GM21529 (cell line): ENCODE data around the gene PNLDC1.
"Not testable (repeated sequence)": the region's sequence is repeated elsewhere in the genome, so short reads cannot be mapped to it uniquely, and the experiment has no call there.

ENCODE experiments used
- ATAC-seq: cut with Tn5 transposase; IDR thresholded peaks from one replicate; pipeline ENCODE4 v1.9.1; 2021; ENCODE audit not compliant: unreplicated experiment

PNLDC1 gene

GRCh38 chr6:159778542-159779103, 21.5 kb upstream of the PNLDC1 start:
- no peak for ATAC-seq

DNA sequence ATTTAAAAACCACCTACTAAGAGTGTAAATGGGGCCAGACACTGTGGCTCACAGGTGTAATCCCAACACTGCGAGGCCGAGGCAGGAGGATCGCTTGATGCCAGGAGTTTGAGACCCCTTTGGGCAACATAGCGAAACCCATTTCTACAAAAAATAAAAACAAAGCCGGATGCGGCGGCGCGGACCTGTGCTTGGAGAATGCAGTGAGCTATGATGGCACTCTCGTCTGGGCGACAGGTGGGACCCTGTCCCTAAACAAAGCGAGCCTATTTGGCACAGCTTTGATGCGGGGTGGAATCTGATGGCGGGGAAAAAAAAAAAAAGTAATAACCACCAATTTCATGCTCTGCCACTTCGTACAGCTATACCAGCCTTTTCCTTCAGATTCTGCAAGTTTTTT, 11.8 kb upstream of the PNLDC1 start:
- no peak for ATAC-seq

DNA sequence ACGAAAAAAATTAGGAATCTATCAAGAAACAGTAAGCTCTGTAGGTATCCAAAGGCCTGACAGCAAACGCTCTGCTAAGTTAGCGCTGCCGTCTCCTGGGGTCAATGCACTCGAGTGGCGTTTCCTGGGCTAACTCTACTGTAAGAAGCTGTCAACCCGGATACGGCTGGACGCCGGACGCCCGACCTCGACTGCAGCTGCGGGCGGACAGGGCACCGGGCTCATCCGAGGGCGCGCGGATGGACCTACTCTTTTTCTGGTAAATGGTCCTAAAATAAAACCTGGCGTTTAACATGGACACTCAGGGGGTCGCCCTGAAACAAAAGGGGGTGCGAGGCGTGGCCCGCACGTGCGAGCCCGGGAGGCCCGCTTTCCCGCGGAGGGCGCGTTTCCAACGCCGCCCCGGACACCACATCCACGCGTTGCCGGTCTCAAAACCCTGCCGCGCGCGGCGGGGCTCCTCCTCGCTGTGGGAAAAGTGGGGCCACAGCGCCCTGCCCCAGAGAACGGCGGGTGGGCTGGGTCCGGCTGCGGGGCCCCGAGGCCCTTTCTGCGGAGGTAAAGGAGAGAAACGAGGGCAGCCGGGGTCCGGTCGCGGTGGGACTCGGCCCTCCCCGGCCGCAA, 11.2 kb upstream of the PNLDC1 start:
- ATAC-seq = no peak

DNA sequence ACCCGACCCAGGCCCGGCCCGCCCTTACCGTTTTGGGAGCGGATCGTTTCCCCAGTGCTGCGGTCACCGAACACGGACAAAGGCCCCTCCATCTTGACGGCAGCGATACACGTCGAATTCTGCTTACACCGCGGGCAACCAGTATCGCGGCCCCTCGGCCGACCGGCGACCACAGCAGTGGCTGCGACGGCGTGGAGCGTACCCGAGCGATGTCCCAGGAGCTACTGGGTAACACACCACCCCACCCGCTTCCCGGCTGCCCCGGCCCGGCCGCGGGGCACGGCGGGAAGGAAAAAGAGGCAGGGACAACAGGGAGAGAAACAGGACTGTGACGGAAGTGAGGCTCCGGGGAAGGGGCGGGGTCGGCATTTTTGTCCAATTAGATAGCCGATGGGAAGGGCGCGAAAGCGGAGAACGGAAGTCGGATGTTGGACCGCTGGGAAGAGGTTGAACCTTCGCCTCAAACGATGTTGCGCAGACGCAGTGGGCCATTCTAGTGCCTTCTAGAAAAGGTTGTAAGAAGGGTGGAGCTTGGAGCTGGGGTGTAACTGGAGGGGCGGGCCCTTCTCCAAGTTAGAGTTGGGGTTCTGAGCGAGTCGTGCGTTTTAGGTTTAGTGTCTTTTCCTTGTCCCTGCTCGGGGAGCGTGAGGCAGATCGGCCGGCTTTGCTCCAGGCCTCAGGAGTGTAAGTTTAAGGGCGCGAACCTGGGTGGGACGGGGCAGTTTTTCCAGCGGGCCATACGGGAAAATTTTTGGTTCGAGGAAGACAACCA, 10.5 kb upstream of the PNLDC1 start, which contains the start of gene TCP1:
TSS of gene TCP1 (minus strand) at position 226 of the 772 bp plus-strand sequence. CDS start at position 92, 134 bp downstream.
- peak; percentile 71 for ATAC-seq

DNA sequence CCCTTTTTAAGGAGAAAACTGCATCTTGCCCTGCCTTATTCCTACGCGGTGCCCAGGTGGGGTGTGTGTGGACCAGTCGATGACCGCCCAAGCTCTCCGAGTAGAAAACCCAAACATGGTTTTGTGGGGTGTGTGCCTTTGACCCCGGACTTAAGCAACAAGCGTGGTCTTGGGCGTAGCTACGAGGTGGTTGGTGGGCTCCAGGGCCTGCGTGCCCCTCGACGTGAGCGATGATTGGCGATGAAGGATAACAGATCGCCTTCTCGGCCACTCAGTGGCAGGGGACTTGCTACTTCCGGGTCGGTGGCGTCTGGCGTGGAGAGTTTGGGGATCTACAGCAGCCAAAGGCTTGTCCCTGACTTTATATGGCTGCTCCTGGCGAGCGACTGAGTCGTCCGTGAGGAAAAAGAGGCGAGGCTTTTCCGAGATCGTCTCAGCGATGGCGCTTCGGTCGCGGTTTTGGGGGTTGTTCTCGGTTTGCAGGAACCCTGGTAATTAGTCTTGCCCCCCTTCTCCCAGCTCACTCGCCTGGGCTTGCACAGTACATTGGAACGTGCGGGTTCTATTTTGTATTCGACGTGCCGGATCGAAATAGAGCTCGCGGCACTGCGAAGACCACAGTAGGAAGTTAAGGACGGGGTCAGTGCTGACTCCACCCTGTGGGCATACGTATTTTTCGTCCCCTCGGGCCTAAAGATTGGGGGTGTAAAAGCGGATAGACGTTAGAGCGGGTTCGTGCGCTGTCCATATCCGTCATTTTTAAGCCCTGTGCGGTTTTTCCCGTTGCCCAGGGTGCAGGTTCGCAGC, 9.7 kb upstream of the PNLDC1 start, which contains the start of gene MRPL18:
TSS of gene MRPL18 (plus strand) at position 319 of the 807 bp plus-strand sequence. CDS start at position 440, 121 bp downstream.
- ATAC-seq = peak; percentile 82

GRCh38 chr6:159790956-159791598, 9.0 kb upstream of the PNLDC1 start:
- no peak for ATAC-seq

DNA sequence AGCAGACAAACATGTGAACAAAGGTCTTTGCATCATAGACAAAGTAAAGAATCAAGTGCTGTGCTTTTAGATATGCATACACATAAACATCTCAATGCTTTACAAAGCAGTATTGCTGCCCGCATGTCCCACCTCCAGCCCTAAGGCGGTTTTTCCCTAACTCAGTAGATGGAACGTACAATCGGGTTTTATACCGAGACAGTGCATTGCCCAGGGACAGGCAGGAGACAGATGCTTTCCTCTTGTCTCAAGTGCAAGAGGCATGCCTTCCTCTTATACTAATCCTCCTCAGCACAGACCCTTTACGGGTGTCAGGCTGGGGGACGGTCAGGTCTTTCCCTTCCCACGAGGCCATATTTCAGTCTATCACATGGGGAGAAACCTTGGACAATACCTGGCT, 5.1 kb upstream of the PNLDC1 start:
- not testable (repeated sequence) for ATAC-seq

- no peak for ATAC-seq
Observed at GRCh38 chr6:159797554-159797953, 2.5 kb upstream of the PNLDC1 start.

- ATAC-seq = no peak
Observed at GRCh38 chr6:159801935-159802334, 1.9 kb downstream of the PNLDC1 start.

- ATAC-seq = no peak
Observed at GRCh38 chr6:159804504-159804903, 4.4 kb downstream of the PNLDC1 start.

DNA sequence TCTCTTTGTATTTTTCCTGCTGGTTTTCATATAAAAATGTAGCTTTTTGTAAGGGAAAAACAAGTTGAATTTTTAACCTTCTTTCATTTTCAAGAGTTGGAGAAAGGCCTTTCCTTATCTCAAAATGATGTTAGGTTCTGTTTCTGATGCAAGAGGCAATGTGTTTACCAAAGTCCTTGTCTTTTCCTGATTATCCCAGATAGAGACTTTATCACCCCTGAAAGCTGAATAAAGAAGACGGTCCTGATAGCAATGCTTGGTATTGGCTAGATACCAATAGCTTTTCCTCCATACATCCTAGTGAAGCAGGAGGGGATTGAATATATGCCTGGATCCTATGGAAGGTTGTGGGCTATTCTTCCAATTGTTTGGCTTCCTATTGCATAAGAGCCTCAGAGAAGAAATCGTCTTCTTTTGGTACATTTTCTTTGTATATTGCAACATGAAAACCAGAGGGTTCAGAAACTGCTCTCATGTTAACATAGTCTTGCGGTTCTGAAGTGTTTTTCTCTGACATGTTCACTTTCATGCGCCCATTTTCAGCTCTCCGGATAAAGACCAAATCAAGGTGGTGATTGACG, 5.5 kb downstream of the PNLDC1 start:
- no peak for ATAC-seq

DNA sequence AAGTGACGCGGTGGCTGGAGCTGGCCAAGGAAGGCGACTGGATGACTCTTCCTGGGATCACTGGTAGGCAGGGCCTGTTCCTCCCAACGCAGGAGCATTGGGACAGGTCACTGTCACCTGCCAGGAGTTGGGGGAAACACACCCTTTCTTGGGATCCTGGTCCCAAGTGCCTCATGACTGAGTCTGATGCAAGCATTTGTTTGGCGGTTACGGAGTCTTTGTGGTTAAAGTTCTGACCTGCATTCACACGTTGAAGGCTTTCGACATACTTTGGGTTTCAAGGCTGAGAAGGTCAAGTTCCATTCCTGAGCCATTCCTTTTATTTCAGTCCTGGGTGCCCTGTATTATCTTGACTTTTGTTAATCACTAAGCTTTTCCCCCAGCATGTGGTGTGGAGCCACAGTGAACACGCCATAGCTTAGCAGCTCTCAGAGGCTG, 6.0 kb downstream of the PNLDC1 start:
- no peak for ATAC-seq

DNA sequence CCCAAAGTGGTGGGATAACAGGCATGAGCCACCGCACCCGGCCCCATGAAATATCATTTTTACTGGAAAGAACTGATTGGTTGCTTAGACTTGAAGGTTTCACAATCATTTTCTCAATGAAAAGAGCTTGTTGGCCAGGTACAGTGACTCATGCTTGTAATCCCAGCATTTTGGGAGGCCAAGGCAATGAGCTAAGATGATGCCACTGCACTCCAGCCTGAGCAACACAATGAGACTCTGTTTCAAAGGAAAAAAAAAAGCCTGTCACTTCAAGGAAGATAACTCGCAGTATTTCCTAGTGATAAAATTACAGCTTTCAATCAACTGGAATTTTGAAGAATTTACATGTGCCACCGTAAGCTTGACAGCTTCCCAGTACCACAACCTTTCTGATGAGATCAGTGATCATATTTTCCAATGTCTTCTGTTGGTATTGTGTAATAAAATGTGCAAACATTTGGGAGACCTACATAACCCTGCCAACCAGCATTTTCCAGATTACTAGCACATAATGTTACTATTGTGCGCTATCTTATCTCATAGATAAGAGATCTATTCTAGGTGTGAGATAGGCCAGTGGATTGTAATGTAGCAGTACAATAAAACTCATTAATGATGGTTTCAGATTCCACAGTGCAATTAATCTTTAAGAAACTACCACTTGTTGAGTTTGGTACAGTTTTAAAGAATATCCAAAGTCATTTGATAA, 7.2 kb downstream of the PNLDC1 start:
- no peak for ATAC-seq

GRCh38 chr6:159808647-159809046, 8.6 kb downstream of the PNLDC1 start:
- no peak for ATAC-seq

GRCh38 chr6:159809149-159809548, 9.1 kb downstream of the PNLDC1 start:
- peak; percentile 56 for ATAC-seq

GRCh38 chr6:159813781-159814180, 13.7 kb downstream of the PNLDC1 start:
- no peak for ATAC-seq

DNA sequence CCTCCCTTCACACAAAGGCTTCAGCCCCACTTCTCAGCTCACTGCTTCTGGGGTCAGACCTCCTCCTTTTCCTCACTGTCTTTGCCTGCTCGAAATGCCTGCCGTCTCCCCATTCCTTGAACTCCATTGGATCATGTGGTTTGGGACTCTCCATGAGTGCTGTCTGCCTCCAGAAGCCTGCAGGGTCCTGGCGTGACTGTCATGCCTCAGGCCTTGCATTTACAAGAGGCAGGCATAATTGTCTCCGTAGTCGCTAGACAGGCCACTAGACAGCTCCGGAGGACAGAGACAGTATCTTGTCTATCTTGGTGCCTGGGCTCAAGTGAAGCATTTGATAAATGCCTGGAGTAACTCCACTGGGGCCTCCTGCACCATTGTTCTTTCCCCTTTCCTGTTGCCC, 15.3 kb downstream of the PNLDC1 start:
- ATAC-seq = no peak

GRCh38 chr6:159816775-159817174, 16.7 kb downstream of the PNLDC1 start:
- ATAC-seq = not testable (repeated sequence)

DNA sequence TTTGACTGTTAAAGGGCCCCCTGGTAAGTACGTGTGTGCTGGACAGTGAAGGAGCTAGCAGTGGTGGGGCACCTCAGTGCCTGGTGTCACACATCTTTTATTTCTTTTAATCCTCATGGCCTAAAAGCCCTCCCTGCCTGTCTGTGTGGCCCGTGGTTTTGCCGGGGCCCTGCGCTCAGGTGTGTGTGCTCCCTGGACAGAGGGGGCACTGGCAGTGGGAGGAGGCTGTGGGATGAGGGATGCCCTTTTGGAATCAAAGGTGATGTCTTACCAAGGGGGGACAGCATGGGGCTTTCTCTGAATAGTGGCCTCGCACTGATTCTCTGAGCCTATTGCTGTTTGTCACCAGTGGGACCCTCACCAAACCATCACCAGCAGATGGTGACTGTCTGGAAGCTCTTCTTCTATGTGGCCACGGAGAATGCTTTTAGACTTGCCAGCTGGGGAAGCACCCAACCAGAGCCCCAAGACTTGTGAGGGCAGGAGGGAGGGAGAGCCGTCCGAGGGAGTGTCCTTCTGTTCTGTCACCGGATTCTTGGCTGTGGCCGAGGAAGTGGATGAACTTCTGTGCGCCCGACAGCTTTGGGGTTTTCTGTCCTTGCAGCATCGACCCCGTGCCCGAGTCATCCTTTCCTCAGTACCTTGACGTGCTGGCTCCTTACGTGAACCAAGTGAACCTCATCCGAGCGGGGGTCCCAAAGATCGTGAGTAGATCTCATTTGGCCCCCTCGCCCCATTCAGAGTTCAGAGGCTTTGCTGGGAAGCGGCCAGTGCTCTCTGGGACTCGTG, 18.1 kb downstream of the PNLDC1 start:
- no peak for ATAC-seq
